K562 (cell line): ENCODE results near the gene LAMTOR1. TPM values are rescaled to one million over a fixed set of nuclear protein-coding genes. Genes with fewer than 3 reads are reported as not detected.
A peak's percentile ranks its signal among the peaks of the same experiment; 100 is the strongest.

Experiments used
- ATAC-seq: fragments of 200-7000 bp; cut with Tn5 transposase; 3 replicates; pipeline ENCODE4 v1.9.1; 2020; ENCODE audit warnings: moderate library complexity
- BruUV-seq: library from RNA; stranded (reverse); fragments of 400-500 nt; replicated peaks from 2 replicates; lab custom pipeline; 2021; lab: Mats Ljungman, UMichigan
- CTCF ChIA-PET: fragments of 300-600 bp; formaldehyde crosslinking; extraction: SDS; loops from one replicate; lab custom pipeline; 2021; ENCODE audit warnings: low intra/inter-chr PET ratio; lab: Yijun Ruan, JAX
- POLR2A ChIA-PET: fragments of 300-600, 350-650 bp; sonication (Branson Sonifier 250); formaldehyde crosslinking; extraction: SDS; loops from one replicate; lab custom pipeline; 2021; ENCODE audit warnings: antibody characterized with exemption, inconsistent platforms; lab: Yijun Ruan, JAX
- DNase-seq, 4 experiments: peaks; one replicate each; pipeline versions ENCODE4 v3.0.0 to v3.0.0-alpha.2; 2011 to 2018; ENCODE audit warnings: low spot score in 3 of 4, mixed read lengths in 3 of 4; ENCODE audit errors: extremely low read depth in 1 of 4
- FAIRE-seq: peaks from 2 replicates; lab custom pipeline; 2011; peaks lifted over from hg19 to GRCh38; lab: Jason Lieb, UNC
- H2AFZ ChIP-seq: 2 replicates; pipeline ENCODE4 v1.6.0; 2011; ENCODE audit warnings: low read depth, low read length, control low read depth, inconsistent platforms
- H3K27ac ChIP-seq: fragments of 200-600 bp; 3 replicates; pipeline ENCODE4 v1.8.0; 2011; ENCODE audit warnings: low read depth, mild to moderate bottlenecking, control low read depth, inconsistent platforms, low read length, moderate library complexity, mixed read lengths; ENCODE audit errors: extremely low read depth
- H3K27me3 ChIP-seq, 2 experiments: fragments of 300-600 bp in 1 of 2; 2 replicates in 1 of 2; 3 replicates in 1 of 2; pipeline versions ENCODE4 v1.6.0 to v1.8.0; 2011; ENCODE audit warnings: inconsistent platforms in 2 of 2, low read length in 2 of 2, mild to moderate bottlenecking in 1 of 2, mixed read lengths in 1 of 2, moderate library complexity in 1 of 2; ENCODE audit not compliant: control insufficient read depth in 2 of 2, insufficient read depth in 2 of 2
- H3K36me3 ChIP-seq: fragments of 300-600 bp; 3 replicates; pipeline ENCODE4 v1.8.0; 2011; ENCODE audit warnings: mild to moderate bottlenecking, low read length, inconsistent platforms; ENCODE audit not compliant: control insufficient read depth, insufficient read depth
- H3K4me1 ChIP-seq, 2 experiments: fragments of 200-600 bp in 1 of 2; replicated peaks in 1 of 2; 2 replicates in 1 of 2; 3 replicates in 1 of 2; pipeline versions ENCODE4 v1.5.1 to v1.8.0; 2011; ENCODE audit warnings: inconsistent platforms in 2 of 2, low read length in 2 of 2, mild to moderate bottlenecking in 1 of 2, mixed read lengths in 1 of 2, moderate library complexity in 1 of 2; ENCODE audit not compliant: control insufficient read depth in 2 of 2, insufficient read depth in 2 of 2
- H3K4me2 ChIP-seq: 2 replicates; pipeline ENCODE4 v1.6.1; 2011; ENCODE audit warnings: low read length, control low read depth, inconsistent platforms, mixed read lengths; ENCODE audit not compliant: insufficient read depth
- H3K4me3 ChIP-seq: fragments of 200-600 bp; sonication (generic), shearing (Covaris generic); 2 replicates; pipeline ENCODE4 v1.5.1; 2016; ENCODE audit warnings: control low read depth, inconsistent platforms
- H3K79me2 ChIP-seq: fragments of 200-600 bp; 3 replicates; pipeline ENCODE4 v1.8.0; 2011; ENCODE audit warnings: low read length, inconsistent platforms; ENCODE audit not compliant: control insufficient read depth, insufficient read depth
- H3K9ac ChIP-seq, 2 experiments: 2 replicates each; pipeline versions ENCODE4 v1.6.0 to v1.6.1; 2011; ENCODE audit warnings: low read depth in 2 of 2, low read length in 2 of 2, control low read depth in 1 of 2, inconsistent platforms in 1 of 2, mild to moderate bottlenecking in 1 of 2, mixed read lengths in 1 of 2; ENCODE audit not compliant: insufficient read depth in 1 of 2
- H3K9me1 ChIP-seq: one replicate; pipeline ENCODE4 v1.6.0; 2011; ENCODE audit warnings: inconsistent platforms, mild to moderate bottlenecking, low read length, moderate library complexity; ENCODE audit not compliant: control insufficient read depth, insufficient read depth
- H3K9me3 ChIP-seq: replicated peaks from 2 replicates; pipeline ENCODE4 v1.5.1; 2011; ENCODE audit warnings: low read depth, low read length, inconsistent platforms; ENCODE audit not compliant: control insufficient read depth, insufficient read depth
- H4K20me1 ChIP-seq: replicated peaks from 2 replicates; pipeline ENCODE4 v1.6.1; 2011; ENCODE audit warnings: low read length, inconsistent platforms, mixed read lengths; ENCODE audit not compliant: control insufficient read depth, insufficient read depth
- CBX2 ChIP-seq: fragments of 200-600 bp; sonication (generic); IDR thresholded peaks from one replicate; pipeline ENCODE4 v1.6.1; 2012; ENCODE audit warnings: mild to moderate bottlenecking, low read length, inconsistent platforms; ENCODE audit not compliant: insufficient read depth, poor library complexity, severe bottlenecking
- HMGN3 ChIP-seq: IDR thresholded peaks from 2 replicates; pipeline ENCODE4 v1.6.1; 2011; ENCODE audit warnings: borderline replicate concordance, low read depth, mild to moderate bottlenecking, mixed read lengths, low read length; ENCODE audit not compliant: insufficient read length; ENCODE audit errors: extremely low read depth
- LEF1 ChIP-seq: fragments of 450-650 bp; IDR thresholded peaks from 2 replicates; pipeline ENCODE4 v1.6.1; 2016; ENCODE audit warnings: mild to moderate bottlenecking
- MCM7 ChIP-seq, 2 experiments: fragments of 450-650 bp; IDR thresholded peaks; 2 replicates each; pipeline ENCODE4 v1.6.1; 2016 to 2018
- POLR2H ChIP-seq: IDR thresholded peaks from 2 replicates; pipeline ENCODE4 v1.6.1; 2016; ENCODE audit warnings: missing genetic modification characterization, low read depth, mild to moderate bottlenecking, control low read depth, missing compliant biosample characterization, moderate library complexity
- PRMT5 ChIP-seq: sonication (generic); formaldehyde crosslinking; IDR thresholded peaks from 2 replicates; pipeline ENCODE4 v1.5.0; 2020; ENCODE audit warnings: missing genetic modification reagents
- PTTG1 ChIP-seq: fragments of 450-650 bp; IDR thresholded peaks from 2 replicates; pipeline ENCODE4 v1.6.1; 2016; ENCODE audit warnings: low read depth, mild to moderate bottlenecking, missing genetic modification characterization, missing compliant biosample characterization
- RFX5 ChIP-seq: IDR thresholded peaks from 2 replicates; pipeline ENCODE4 v1.6.1; 2011; ENCODE audit warnings: low read depth, mild to moderate bottlenecking, improper control_type of control experiment, low read length
- SIN3A ChIP-seq, 2 experiments: fragments of 150-350 bp in 1 of 2; IDR thresholded peaks; 2 replicates each; pipeline ENCODE4 v1.6.1; 2011 to 2016; ENCODE audit warnings: borderline replicate concordance in 2 of 2, low read depth in 2 of 2, low read length in 2 of 2, mild to moderate bottlenecking in 2 of 2, moderate library complexity in 2 of 2; ENCODE audit not compliant: control insufficient read depth in 1 of 2
- STAG1 ChIP-seq: sonication (generic); formaldehyde crosslinking; IDR thresholded peaks from 2 replicates; pipeline ENCODE4 v1.5.0; 2020; ENCODE audit warnings: missing genetic modification reagents, borderline replicate concordance
- THAP12 ChIP-seq: fragments of 250-450 bp; sonication (Bioruptor Pico); IDR thresholded peaks from 2 replicates; pipeline ENCODE4 v1.9.0; 2021; ENCODE audit warnings: mild to moderate bottlenecking, inconsistent platforms
- ZBTB9 ChIP-seq: fragments of 450-650 bp; formaldehyde crosslinking; IDR thresholded peaks from 2 replicates; pipeline ENCODE4 v1.4.0; 2020; ENCODE audit warnings: mild to moderate bottlenecking, moderate library complexity
- ZFP36 ChIP-seq: fragments of 150-350 bp; IDR thresholded peaks from 2 replicates; pipeline ENCODE4 v1.6.1; 2018; ENCODE audit warnings: low read length, low read depth; ENCODE audit not compliant: partially characterized antibody
- ZNF3 ChIP-seq: fragments of 250-450 bp; sonication (Bioruptor Pico); IDR thresholded peaks from 2 replicates; pipeline ENCODE4 v1.5.0; 2021; ENCODE audit warnings: mild to moderate bottlenecking, moderate library complexity
- ZNF639 ChIP-seq, 2 experiments: fragments of 200-800 bp in 1 of 2; sonication (Bioruptor generic) in 1 of 2; sonication (generic) in 1 of 2; formaldehyde crosslinking in 1 of 2; IDR thresholded peaks in 1 of 2; conservative IDR thresholded peaks in 1 of 2; 2 replicates each; pipeline versions ENCODE4 v1.5.0 to v1.6.1; 2016 to 2020; ENCODE audit warnings: missing compliant biosample characterization in 1 of 2, missing genetic modification characterization in 1 of 2, missing genetic modification reagents in 1 of 2
- ZNF644 ChIP-seq: fragments of 200-800 bp; sonication (Bioruptor generic); IDR thresholded peaks from 2 replicates; pipeline ENCODE4 v1.6.1; 2016; ENCODE audit warnings: low read depth, missing genetic modification characterization, missing compliant biosample characterization
- ZNF717 ChIP-seq: fragments of 250-450 bp; sonication (Bioruptor Pico); IDR thresholded peaks from 2 replicates; pipeline ENCODE4 v1.5.0; 2021
- ZNF75A ChIP-seq: fragments of 450-650 bp; formaldehyde crosslinking; IDR thresholded peaks from 2 replicates; pipeline ENCODE4 v1.4.0; 2020; ENCODE audit warnings: mild to moderate bottlenecking
- WGBS: fragments of 100-300 bp; shearing (Covaris generic); methylation state at CpG from one replicate; pipeline ENCODE4 v1.1.6; 2016; ENCODE audit warnings: low coverage, mixed read lengths; ENCODE audit not compliant: insufficient coverage; ENCODE audit errors: missing lambda C conversion rate; 5-methylcytosine and 5-hydroxymethylcytosine counted together
- in situ Hi-C: fragments of 300-500 bp; cut with MboI; formaldehyde crosslinking; loops from 4 replicates; pipeline ENCODE4 v1.15.0; 2018; ENCODE audit warnings: inconsistent platforms, mixed read lengths
- intact Hi-C: fragments of 100-400 bp; cut with micrococcal nuclease; formaldehyde crosslinking; loops from 2 replicates; pipeline ENCODE4 v1.14.2; 2022
- polyA plus RNA-seq, 8 experiments: library from polyadenylated mRNA; depleted of rRNA in 4 of 8; stranded (reverse) in 5 of 8; unstranded in 3 of 8; fragments of >200 nt; fragmentation: Nextera tagmentation in 2 of 8; fragmentation: Illumina TruSeq in 1 of 8; extraction: Ambion mirVana in 2 of 8; extraction: Trizol in 1 of 8; gene quantifications; 2 replicates each; pipeline versions ENCODE4 v1.2.1 to v1.2.3, GENCODE V29; 2011 to 2014; ENCODE audit warnings: inconsistent platforms in 1 of 8, missing spikeins in 1 of 8
- total RNA-seq, 7 experiments: library from RNA; depleted of rRNA in 6 of 7; stranded (reverse); fragments of >200 nt in 6 of 7; fragmentation: Illumina TruSeq in 2 of 7; extraction: Trizol in 2 of 7; gene quantifications; 2 replicates each; pipeline versions ENCODE4 v1.2.1 to v1.2.3, GENCODE V29; 2011 to 2021; ENCODE audit warnings: low replicate concordance in 1 of 7

LAMTOR1 gene
- total and polyA plus RNA-seq, 9 of the 15 experiments (the other 6 are each of a cell fraction or from before 2014, with no cell fraction given) = 62.6 to 104 (median 85.3) TPM

GRCh38 chr11:72102631-72102945 is 509 bp downstream of the LAMTOR1 start:
- no peaks in the 10 kb centered on the region for H3K27me3 ChIP-seq
- peak overlapping the region; percentile 96 to 98 for H3K9ac ChIP-seq
- peaks cover 45% of the 10 kb centered on the region for H3K36me3 ChIP-seq
- POLR2A ChIA-PET = interaction anchor here (0.6 to 3.4 kb wide), 7 partner anchors 9 to 104 kb away, joined by 3 to 21 read pairs (median 13); partner anchors contain the start of gene ANAPC15
- intact Hi-C loops (loop anchor here (5.0 kb wide), 1 partner anchor 330 kb away; the partner anchor contains the start of gene CLPB), in situ Hi-C loops (no loop called here)
- peak overlapping the region; percentile 95 for H3K27ac ChIP-seq
- FAIRE-seq = no peak
- H3K79me2 ChIP-seq = peaks cover 43% of the 10 kb centered on the region
- DNase-seq = no peak
- CTCF ChIA-PET = no interaction called here
- no TSS peak for BruUV-seq
- H3K4me1 ChIP-seq = peaks cover 14 to 39% of the 10 kb centered on the region in 2 experiments
- 0% methylated on average over 9 of the region's 9 CpGs for WGBS
- peak overlapping the region; percentile 69 for H2AFZ ChIP-seq
- H3K9me3 ChIP-seq = no peaks in the 10 kb centered on the region
- H4K20me1 ChIP-seq = no peaks in the 10 kb centered on the region
- ATAC-seq = no peak
- no peaks in the 10 kb centered on the region for H3K9me1 ChIP-seq
- H3K4me3 ChIP-seq = peak overlapping the region; percentile 77
- H3K4me2 ChIP-seq = peak overlapping the region; percentile 95
- TF ChIP-seq PTTG1 (no peak), SIN3A (IDR thresholded peaks at IDR 0.05; ENCODE audit: borderline replicate concordance in 2 of 2, control insufficient read depth in 1 of 2, low read depth in 2 of 2, low read length in 2 of 2) (peak in 1 of 2 experiments; percentile 56; a peak in 1 of 4 replicates), RFX5 (no peak), LEF1 (no peak), STAG1 (CRISPR knock-in tag) (no peak), ZBTB9 (CRISPR knock-in tag) (no peak), MCM7 (IDR thresholded peaks at IDR 0.05) (no peak), ZNF3 (no peak), ZNF717 (CRISPR knock-in tag) (no peak), ZNF644 (tag) (0 out of 2 replicates have a peak, but pooled peaks have one; percentile 1), CBX2 (no peak), ZNF75A (CRISPR knock-in tag) (no peak), ZNF639 (CRISPR knock-in tag; conservative IDR thresholded peaks at IDR 0.05 in 1 of 2, IDR thresholded peaks at IDR 0.05 in 1 of 2) (no peak), HMGN3 (no peak), POLR2H (no peak), PRMT5 (no peak), ZFP36 (no peak), THAP12 (CRISPR knock-in tag) (no peak)
